HCT116 (cell line): ENCODE data around the gene TMEM256.

Source experiments
- ATF3 ChIP-seq: IDR thresholded peaks from 2 replicates; pipeline ENCODE4 v1.6.1; 2012
- CTCF ChIP-seq, 3 experiments: fragments of 200-600 bp in 1 of 3; sonication (generic) in 1 of 3; IDR thresholded peaks in 2 of 3; conservative IDR thresholded peaks in 1 of 3; 2 replicates each; pipeline ENCODE4 v1.5.1; 2012 to 2017; ENCODE audit warnings: low read depth in 2 of 3, low read length in 2 of 3, antibody characterized with exemption in 1 of 3, borderline replicate concordance in 1 of 3, control low read depth in 1 of 3, mild to moderate bottlenecking in 1 of 3, mixed read lengths in 1 of 3, mixed run types in 1 of 3, moderate library complexity in 1 of 3; ENCODE audit not compliant: insufficient read depth in 1 of 3
- EGR1 ChIP-seq: IDR thresholded peaks from 2 replicates; pipeline ENCODE4 v1.6.1; 2012; ENCODE audit warnings: low read depth
- EZH2 ChIP-seq: fragments of 200-600 bp; sonication (generic); IDR thresholded peaks from 2 replicates; pipeline ENCODE4 v1.6.1; 2017; ENCODE audit warnings: antibody characterized with exemption, mixed run types
- MAX ChIP-seq: IDR thresholded peaks from 2 replicates; pipeline ENCODE4 v1.6.1; 2012
- POLR2A ChIP-seq: IDR thresholded peaks from 2 replicates; pipeline ENCODE4 v1.7.0; 2011; ENCODE audit warnings: borderline replicate concordance; ENCODE audit not compliant: insufficient read depth, insufficient read length; ENCODE audit errors: extremely low read depth
- POLR2AphosphoS5 ChIP-seq: IDR thresholded peaks from 2 replicates; pipeline ENCODE4 v1.6.1; 2011; ENCODE audit warnings: mild to moderate bottlenecking, low read depth, low read length, moderate library complexity
- RAD21 ChIP-seq: IDR thresholded peaks from 2 replicates; pipeline ENCODE4 v1.6.1; 2012; ENCODE audit warnings: low read depth, mild to moderate bottlenecking
- REST ChIP-seq: IDR thresholded peaks from 2 replicates; pipeline ENCODE4 v1.6.1; 2012; ENCODE audit warnings: low read depth
- SIN3A ChIP-seq: IDR thresholded peaks from 2 replicates; pipeline ENCODE4 v1.6.1; 2012; ENCODE audit warnings: low read depth
- SRF ChIP-seq: IDR thresholded peaks from 2 replicates; pipeline ENCODE4 v1.6.1; 2012; ENCODE audit warnings: low read depth
- TCF7L2 ChIP-seq: IDR thresholded peaks from 2 replicates; pipeline ENCODE4 v1.7.0; 2011; ENCODE audit warnings: borderline replicate concordance, inconsistent platforms; ENCODE audit not compliant: insufficient read depth, insufficient read length; ENCODE audit errors: extremely low read depth
- YY1 ChIP-seq: IDR thresholded peaks from 2 replicates; pipeline ENCODE4 v1.6.1; 2011; ENCODE audit warnings: low read length, low read depth, moderate library complexity, mild to moderate bottlenecking; ENCODE audit not compliant: insufficient replicate concordance; ENCODE audit errors: extremely low read depth
- ZNF274 ChIP-seq: fragments of 200-500 bp; sonication (Bioruptor generic); IDR thresholded peaks from 2 replicates; pipeline ENCODE4 v1.6.1; 2014; ENCODE audit warnings: mild to moderate bottlenecking, low read depth, low read length, inconsistent platforms

GRCh38 chr17:7361906-7362305 is 42.0 kb downstream of the TMEM256 start:
- no peak for TF ChIP-seq SRF
- TF ChIP-seq CTCF (IDR thresholded peaks at IDR 0.05 in 2 of 3, conservative IDR thresholded peaks at IDR 0.05 in 1 of 3; ENCODE audit: borderline replicate concordance in 1 of 3, insufficient read depth in 1 of 3, low read depth in 2 of 3, low read length in 2 of 3): no peak
- no peak for TF ChIP-seq POLR2AphosphoS5
- no peak for TF ChIP-seq POLR2A
- TF ChIP-seq EGR1: no peak
- TF ChIP-seq RAD21: no peak
- TF ChIP-seq ZNF274: no peak
- TF ChIP-seq ATF3: no peak
- TF ChIP-seq EZH2: no peak
- TF ChIP-seq TCF7L2: no peak
- TF ChIP-seq REST: no peak
- no peak for TF ChIP-seq SIN3A
- no peak for TF ChIP-seq YY1
- TF ChIP-seq MAX: no peak
